ENCODE data around the gene HINT3. TPM values are rescaled to one million over a fixed set of nuclear protein-coding genes. Genes with fewer than 3 reads are reported as not detected.
"Not testable (repeated sequence)": the region's sequence is repeated elsewhere in the genome, so short reads cannot be mapped to it uniquely, and the experiment has no call there.

Gene HINT3
- total RNA-seq, 1 donor from 2014 or later: 17.5 TPM

GRCh38 chr6:125947615-125948014, 9.0 kb upstream of the HINT3 start:
- H3K4me1 Mint-ChIP-seq: peaks cover 35% of the 10 kb centered on the region
- no peak overlapping the region for H3K4me3 Mint-ChIP-seq
- H3K27me3 Mint-ChIP-seq (ENCODE audit: low read depth): no peaks in the 10 kb centered on the region
- no peak overlapping the region for H3K27ac Mint-ChIP-seq
- no peaks in the 10 kb centered on the region for H3K36me3 Mint-ChIP-seq
- no peak for DNase-seq (ENCODE audit: low spot score in 2 of 2, unreplicated experiment in 2 of 2)
- no peaks in the 10 kb centered on the region for H3K9me3 Mint-ChIP-seq
- TF ChIP-seq CTCF (IDR thresholded peaks at IDR 0.05; ENCODE audit: unreplicated experiment): no peak

GRCh38 chr6:125948455-125948854, 8.1 kb upstream of the HINT3 start:
- no peaks in the 10 kb centered on the region for H3K9me3 Mint-ChIP-seq
- no peaks in the 10 kb centered on the region for H3K36me3 Mint-ChIP-seq
- peaks cover 30% of the 10 kb centered on the region for H3K4me1 Mint-ChIP-seq
- H3K27me3 Mint-ChIP-seq (ENCODE audit: low read depth): no peaks in the 10 kb centered on the region
- H3K4me3 Mint-ChIP-seq: no peak overlapping the region
- no peak overlapping the region for H3K27ac Mint-ChIP-seq
- DNase-seq (ENCODE audit: low spot score in 2 of 2, unreplicated experiment in 2 of 2): no peak
- no peak for TF ChIP-seq CTCF (IDR thresholded peaks at IDR 0.05; ENCODE audit: unreplicated experiment)

- peaks cover 24% of the 10 kb centered on the region for H3K4me1 Mint-ChIP-seq
- no peak for TF ChIP-seq CTCF (IDR thresholded peaks at IDR 0.05; ENCODE audit: unreplicated experiment)
- no peaks in the 10 kb centered on the region for H3K27me3 Mint-ChIP-seq (ENCODE audit: low read depth)
- no peak for DNase-seq (ENCODE audit: low spot score in 2 of 2, unreplicated experiment in 2 of 2)
- no peaks in the 10 kb centered on the region for H3K36me3 Mint-ChIP-seq
- H3K9me3 Mint-ChIP-seq: no peaks in the 10 kb centered on the region
- H3K27ac Mint-ChIP-seq: no peak overlapping the region
- no peak overlapping the region for H3K4me3 Mint-ChIP-seq
Measured at GRCh38 chr6:125949069-125949468, 7.5 kb upstream of the HINT3 start.

- Mint-ChIP-seq H3K4me1 (peaks cover 13% of the 10 kb centered on the region), H3K27me3 (ENCODE audit: low read depth) (no peaks in the 10 kb centered on the region), H3K9me3 (no peaks in the 10 kb centered on the region), H3K36me3 (no peaks in the 10 kb centered on the region), H3K27ac (no peak overlapping the region), H3K4me3 (no peak overlapping the region)
- no peak for TF ChIP-seq CTCF (IDR thresholded peaks at IDR 0.05; ENCODE audit: unreplicated experiment)
- DNase-seq (ENCODE audit: low spot score in 2 of 2, unreplicated experiment in 2 of 2): no peak
Measured at GRCh38 chr6:125950293-125950692, 6.3 kb upstream of the HINT3 start.

GRCh38 chr6:125950716-125951115, 5.9 kb upstream of the HINT3 start:
- DNase-seq (ENCODE audit: low spot score in 2 of 2, unreplicated experiment in 2 of 2); H3K9me3 Mint-ChIP-seq; H3K27ac Mint-ChIP-seq; H3K4me1 Mint-ChIP-seq; H3K36me3 Mint-ChIP-seq; H3K27me3 Mint-ChIP-seq (ENCODE audit: low read depth); H3K4me3 Mint-ChIP-seq: not testable (repeated sequence)

- no peaks in the 10 kb centered on the region for H3K9me3 Mint-ChIP-seq
- no peaks in the 10 kb centered on the region for H3K27me3 Mint-ChIP-seq (ENCODE audit: low read depth)
- DNase-seq (ENCODE audit: low spot score in 2 of 2, unreplicated experiment in 2 of 2): no peak
- no peak overlapping the region for H3K27ac Mint-ChIP-seq
- no peak for TF ChIP-seq CTCF (IDR thresholded peaks at IDR 0.05; ENCODE audit: unreplicated experiment)
- peaks cover 7% of the 10 kb centered on the region for H3K4me1 Mint-ChIP-seq
- H3K36me3 Mint-ChIP-seq: no peaks in the 10 kb centered on the region
- H3K4me3 Mint-ChIP-seq: no peak overlapping the region
Measured at GRCh38 chr6:125951323-125951722, 5.2 kb upstream of the HINT3 start.
